SK-N-MC (cell line): ENCODE results near the gene COL5A3.
A peak's percentile ranks its signal among the peaks of the same experiment; 100 is the strongest.

ENCODE experiments used
- DNase-seq: peaks from one replicate; pipeline ENCODE4 v3.0.0-alpha.2; 2011; ENCODE audit warnings: low read depth, low spot score
- H3K27ac ChIP-seq: fragments of 200-600 bp; sonication (generic); 2 replicates; pipeline ENCODE4 v1.5.1; 2016; ENCODE audit warnings: mixed run types
- H3K36me3 ChIP-seq: fragments of 200-600 bp; sonication (generic); 2 replicates; pipeline ENCODE4 v1.6.1; 2017; ENCODE audit warnings: antibody characterized with exemption, low read length, mixed read lengths; ENCODE audit not compliant: insufficient read depth
- H3K4me3 ChIP-seq: fragments of 200-600 bp; sonication (generic); 2 replicates; pipeline ENCODE4 v1.5.1; 2016
- H3K9ac ChIP-seq: fragments of 200-600 bp; sonication (generic); 2 replicates; pipeline ENCODE4 v1.8.0; 2017; ENCODE audit warnings: mixed run types, mixed read lengths; ENCODE audit not compliant: insufficient read length
- H3K9me3 ChIP-seq: fragments of 200-600 bp; sonication (generic); 2 replicates; pipeline ENCODE4 v1.6.1; 2017; ENCODE audit warnings: low read depth, mild to moderate bottlenecking, antibody characterized with exemption, low read length, moderate library complexity, mixed read lengths
- EZH2 ChIP-seq: fragments of 200-600 bp; sonication (generic); IDR thresholded peaks from one replicate; pipeline ENCODE4 v1.6.1; 2017; ENCODE audit warnings: antibody characterized with exemption
- FOXP2 ChIP-seq: optimal IDR thresholded peaks from 2 replicates; pipeline ENCODE3; 2011; ENCODE audit warnings: mild to moderate bottlenecking, moderate library complexity; ENCODE audit not compliant: insufficient read depth; ENCODE audit errors: extremely low read length, control extremely low read depth
- POLR2AphosphoS5 ChIP-seq: IDR thresholded peaks from 2 replicates; pipeline ENCODE4 v1.6.1; 2012; ENCODE audit warnings: mild to moderate bottlenecking, low read depth, low read length, borderline replicate concordance

COL5A3 gene

GRCh38 chr19:9941231-9941630 is 69.1 kb downstream of the COL5A3 start:
- no peak for DNase-seq
- H3K27ac ChIP-seq = peak overlapping the region; percentile 61
- no peak for TF ChIP-seq POLR2AphosphoS5
- TF ChIP-seq FOXP2 = no peak
- TF ChIP-seq EZH2 = no peak
- no peak overlapping the region for H3K9ac ChIP-seq
- H3K36me3 ChIP-seq = no peaks in the 10 kb centered on the region
- H3K9me3 ChIP-seq = peaks cover 3% of the 10 kb centered on the region; the same call in 1 of the 2 replicates
- no peak overlapping the region for H3K4me3 ChIP-seq

GRCh38 chr19:9940778-9941177 is 69.5 kb downstream of the COL5A3 start:
- Histone ChIP-seq H3K27ac (peak overlapping the region; percentile 61; the same call in 1 of the 2 replicates), H3K9ac (no peak overlapping the region), H3K36me3 (no peaks in the 10 kb centered on the region), H3K9me3 (peaks cover 3% of the 10 kb centered on the region; the same call in 1 of the 2 replicates), H3K4me3 (no peak overlapping the region)
- no peak for DNase-seq
- TF ChIP-seq EZH2 (no peak), FOXP2 (no peak), POLR2AphosphoS5 (no peak)

GRCh38 chr19:9939301-9939913 is 70.9 kb downstream of the COL5A3 start:
- Histone ChIP-seq H3K9me3 (peaks cover 3% of the 10 kb centered on the region; the same call in 1 of the 2 replicates), H3K36me3 (no peaks in the 10 kb centered on the region), H3K4me3 (no peak overlapping the region), H3K9ac (no peak overlapping the region), H3K27ac (no peak overlapping the region)
- TF ChIP-seq EZH2 = no peak
- TF ChIP-seq FOXP2 = no peak
- no peak for TF ChIP-seq POLR2AphosphoS5
- no peak for DNase-seq

- DNase-seq = no peak
- H3K36me3 ChIP-seq = no peaks in the 10 kb centered on the region
- peak overlapping the region; percentile 42 for H3K27ac ChIP-seq
- H3K9me3 ChIP-seq = peaks cover under 1% of the 10 kb centered on the region; the same call in 1 of the 2 replicates
- TF ChIP-seq FOXP2 (no peak), POLR2AphosphoS5 (no peak), EZH2 (no peak)
- H3K4me3 ChIP-seq = peak overlapping the region; percentile 71; the same call in 1 of the 2 replicates
- no peak overlapping the region for H3K9ac ChIP-seq
Observed at GRCh38 chr19:9937001-9937411, 73.3 kb downstream of the COL5A3 start.

- no peak for DNase-seq
- TF ChIP-seq POLR2AphosphoS5 (no peak), EZH2 (no peak), FOXP2 (no peak)
- peak within 1 kb of the TSS; percentile 99 for H3K4me3 ChIP-seq
- H3K9ac ChIP-seq = peak within 1 kb of the TSS; percentile 81
- no peaks in the 10 kb centered on the region; the same call in 1 of the 2 replicates for H3K9me3 ChIP-seq
- peak within 1 kb of the TSS; percentile 42 for H3K27ac ChIP-seq
- peaks cover 3% of the 10 kb centered on the region; the same call in 1 of the 2 replicates for H3K36me3 ChIP-seq
Observed at GRCh38 chr19:9936326-9937000, 73.8 kb downstream of the COL5A3 start, which contains the start of gene OLFM2. TSS of gene OLFM2 (minus strand) at chr19:9936515. CDS start at chr19:9936366, 149 bp downstream.

GRCh38 chr19:9935506-9936325 is 74.6 kb downstream of the COL5A3 start:
- Histone ChIP-seq H3K27ac (peak overlapping the region; percentile 15), H3K36me3 (peaks cover 3% of the 10 kb centered on the region; the same call in 1 of the 2 replicates), H3K9me3 (no peaks in the 10 kb centered on the region), H3K9ac (peak overlapping the region; percentile 81), H3K4me3 (peak overlapping the region; percentile 99)
- no peak for TF ChIP-seq POLR2AphosphoS5
- TF ChIP-seq EZH2 = no peak
- TF ChIP-seq FOXP2 = no peak
- no peak for DNase-seq

- H3K9me3 ChIP-seq = no peaks in the 10 kb centered on the region
- peak; percentile 55; the same call in 1 of the 2 replicates for TF ChIP-seq POLR2AphosphoS5
- no peak for TF ChIP-seq FOXP2
- TF ChIP-seq EZH2 = no peak
- H3K27ac ChIP-seq = peak overlapping the region; percentile 15
- peak overlapping the region; percentile 81 for H3K9ac ChIP-seq
- peak; percentile 85 for DNase-seq
- peak overlapping the region; percentile 99 for H3K4me3 ChIP-seq
- H3K36me3 ChIP-seq = peaks cover 13% of the 10 kb centered on the region
Observed at GRCh38 chr19:9934132-9934950, 76.0 kb downstream of the COL5A3 start.
